ENCODE data around the gene OR2L3.

Gene OR2L3

DNA sequence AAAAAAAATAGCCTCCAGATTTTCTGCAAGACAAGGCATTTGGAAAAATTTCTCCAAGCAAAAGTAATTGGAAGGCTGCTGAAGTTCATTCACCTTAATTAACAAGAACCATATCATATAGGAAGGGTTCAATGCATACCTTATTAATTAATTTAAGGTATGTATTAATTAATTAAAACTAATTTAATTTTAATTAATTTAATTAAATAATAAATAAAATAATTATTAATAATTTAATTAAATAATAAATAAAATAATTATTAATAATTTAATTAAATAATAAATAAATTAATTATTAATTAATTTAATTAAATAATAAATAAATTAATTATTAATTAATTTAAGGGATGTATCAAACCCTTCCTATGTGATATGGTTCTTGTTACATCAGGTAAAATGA, 56.2 kb downstream of the OR2L3 start:
- Histone ChIP-seq H3K4me1 (ENCODE audit: control insufficient read depth, insufficient read depth, low read length) (no peaks in the 10 kb centered on the region), H3K36me3 (ENCODE audit: control insufficient read depth in 2 of 2, insufficient read depth in 1 of 2, low read length in 2 of 2) (no peaks in the 10 kb centered on the region), H3K27ac (ENCODE audit: extremely low read depth, low read depth, low read length) (no peak overlapping the region), H3K9me3 (ENCODE audit: control insufficient read depth, insufficient read depth, low read depth, low read length) (no peaks in the 10 kb centered on the region), H3K4me3 (ENCODE audit: low read depth, low read length) (no peak overlapping the region)
- TF ChIP-seq ZBTB21 (tag by site-specific recombination; IDR thresholded peaks at IDR 0.05), result no peak
- no peak for TF ChIP-seq ZNF274 (IDR thresholded peaks at IDR 0.05; ENCODE audit: low read length)
- TF ChIP-seq ZNF274 (tag by site-specific recombination; IDR thresholded peaks at IDR 0.05; ENCODE audit: borderline replicate concordance), result no peak
- no peak for TF ChIP-seq ZNF138 (tag by site-specific recombination; IDR thresholded peaks at IDR 0.05; ENCODE audit: borderline replicate concordance)
- TF ChIP-seq ZNF830 (tag by site-specific recombination; IDR thresholded peaks at IDR 0.05; ENCODE audit: low read depth), result no peak
- no peak for TF ChIP-seq SP2 (tag by site-specific recombination; IDR thresholded peaks at IDR 0.05)
- TF ChIP-seq, protein P1, sequence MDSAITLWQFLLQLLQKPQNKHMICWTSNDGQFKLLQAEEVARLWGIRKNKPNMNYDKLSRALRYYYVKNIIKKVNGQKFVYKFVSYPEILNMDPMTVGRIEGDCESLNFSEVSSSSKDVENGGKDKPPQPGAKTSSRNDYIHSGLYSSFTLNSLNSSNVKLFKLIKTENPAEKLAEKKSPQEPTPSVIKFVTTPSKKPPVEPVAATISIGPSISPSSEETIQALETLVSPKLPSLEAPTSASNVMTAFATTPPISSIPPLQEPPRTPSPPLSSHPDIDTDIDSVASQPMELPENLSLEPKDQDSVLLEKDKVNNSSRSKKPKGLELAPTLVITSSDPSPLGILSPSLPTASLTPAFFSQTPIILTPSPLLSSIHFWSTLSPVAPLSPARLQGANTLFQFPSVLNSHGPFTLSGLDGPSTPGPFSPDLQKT (IDR thresholded peaks at IDR 0.05; ENCODE audit: borderline replicate concordance, low read depth, low read length), result no peak
- TF ChIP-seq HIC1 (tag by site-specific recombination; IDR thresholded peaks at IDR 0.05), result no peak
- no peak for TF ChIP-seq ZBTB1 (tag by site-specific recombination; IDR thresholded peaks at IDR 0.05)
- TF ChIP-seq, protein P2, sequence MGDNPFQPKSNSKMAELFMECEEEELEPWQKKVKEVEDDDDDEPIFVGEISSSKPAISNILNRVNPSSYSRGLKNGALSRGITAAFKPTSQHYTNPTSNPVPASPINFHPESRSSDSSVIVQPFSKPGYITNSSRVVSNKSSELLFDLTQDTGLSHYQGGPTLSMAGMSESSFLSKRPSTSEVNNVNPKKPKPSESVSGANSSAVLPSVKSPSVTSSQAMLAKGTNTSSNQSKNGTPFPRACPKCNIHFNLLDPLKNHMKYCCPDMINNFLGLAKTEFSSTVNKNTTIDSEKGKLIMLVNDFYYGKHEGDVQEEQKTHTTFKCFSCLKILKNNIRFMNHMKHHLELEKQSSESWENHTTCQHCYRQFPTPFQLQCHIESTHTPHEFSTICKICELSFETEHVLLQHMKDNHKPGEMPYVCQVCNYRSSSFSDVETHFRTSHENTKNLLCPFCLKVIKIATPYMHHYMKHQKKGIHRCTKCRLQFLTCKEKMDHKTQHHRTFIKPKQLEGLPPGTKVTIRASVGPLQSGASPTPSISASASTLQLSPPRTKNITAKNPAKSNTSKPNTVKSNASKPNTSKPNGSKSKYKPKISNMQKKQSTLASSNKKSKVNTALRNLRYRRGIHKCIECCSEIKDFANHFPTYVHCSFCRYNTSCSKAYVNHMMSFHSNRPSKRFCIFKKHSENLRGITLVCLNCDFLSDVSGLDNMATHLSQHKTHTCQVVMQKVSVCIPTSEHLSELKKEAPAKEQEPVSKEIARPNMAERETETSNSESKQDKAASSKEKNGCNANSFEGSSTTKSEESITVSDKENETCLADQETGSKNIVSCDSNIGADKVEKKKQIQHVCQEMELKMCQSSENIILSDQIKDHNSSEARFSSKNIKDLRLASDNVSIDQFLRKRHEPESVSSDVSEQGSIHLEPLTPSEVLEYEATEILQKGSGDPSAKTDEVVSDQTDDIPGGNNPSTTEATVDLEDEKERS (tag by site-specific recombination; IDR thresholded peaks at IDR 0.05), result no peak
- TF ChIP-seq GLIS2 (tag by site-specific recombination; IDR thresholded peaks at IDR 0.05), result no peak
- TF ChIP-seq, protein P3, sequence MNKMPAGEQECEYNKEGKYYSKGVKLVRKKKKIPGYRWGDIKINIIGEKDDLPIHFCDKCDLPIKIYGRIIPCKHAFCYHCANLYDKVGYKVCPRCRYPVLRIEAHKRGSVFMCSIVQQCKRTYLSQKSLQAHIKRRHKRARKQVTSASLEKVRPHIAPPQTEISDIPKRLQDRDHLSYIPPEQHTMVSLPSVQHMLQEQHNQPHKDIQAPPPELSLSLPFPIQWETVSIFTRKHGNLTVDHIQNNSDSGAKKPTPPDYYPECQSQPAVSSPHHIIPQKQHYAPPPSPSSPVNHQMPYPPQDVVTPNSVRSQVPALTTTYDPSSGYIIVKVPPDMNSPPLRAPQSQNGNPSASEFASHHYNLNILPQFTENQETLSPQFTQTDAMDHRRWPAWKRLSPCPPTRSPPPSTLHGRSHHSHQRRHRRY (tag by site-specific recombination; IDR thresholded peaks at IDR 0.05), result no peak
- no peak for TF ChIP-seq ZNF544 (tag by site-specific recombination; IDR thresholded peaks at IDR 0.05)
- no peak for TF ChIP-seq ZNF792 (tag by site-specific recombination; IDR thresholded peaks at IDR 0.05)
- TF ChIP-seq IKZF3 (tag by site-specific recombination; IDR thresholded peaks at IDR 0.05), result no peak
- TF ChIP-seq ZNF214 (tag by site-specific recombination; IDR thresholded peaks at IDR 0.05; ENCODE audit: borderline replicate concordance), result no peak
- ChIA-PET POLR2A (no interaction called here), CTCF (no interaction called here)

GRCh38 chr1:248111157-248111556, 64.5 kb downstream of the OR2L3 start:
- TF ChIP-seq SETDB1 (IDR thresholded peaks at IDR 0.05; ENCODE audit: insufficient read length, low read length) (peak; percentile 23), ZNF366 (tag by site-specific recombination; conservative IDR thresholded peaks at IDR 0.05) (no peak)
- ChIA-PET CTCF (no interaction called here), POLR2A (no interaction called here)
- no peaks in the 10 kb centered on the region for H3K36me3 ChIP-seq (ENCODE audit: control insufficient read depth in 2 of 2, insufficient read depth in 1 of 2, low read length in 2 of 2)
- no peaks in the 10 kb centered on the region for H3K9me3 ChIP-seq (ENCODE audit: control insufficient read depth, insufficient read depth, low read depth, low read length)
- H3K27ac ChIP-seq (ENCODE audit: extremely low read depth, low read depth, low read length), result no peak overlapping the region
- H3K4me1 ChIP-seq (ENCODE audit: control insufficient read depth, insufficient read depth, low read length), result no peaks in the 10 kb centered on the region
- no peak overlapping the region for H3K4me3 ChIP-seq (ENCODE audit: low read depth, low read length)
